Body of pancreas (tissue), 4 donors: ENCODE measurements around the gene EOMES.

Source experiments
- CTCF ChIP-seq, 7 experiments: fragments of 450-650 bp in 4 of 7; fragments of 200-600 bp in 3 of 7; sonication (generic) in 3 of 7; IDR thresholded peaks; one replicate each; pipeline ENCODE4 v1.5.1; 2016 to 2019; ENCODE audit warnings: antibody characterized with exemption in 7 of 7
- POLR2A ChIP-seq, 3 donors: fragments of 450-650 bp; IDR thresholded peaks; one replicate each; pipeline ENCODE4 v1.6.1; 2016; ENCODE audit warnings: antibody characterized with exemption in 3 of 3, mild to moderate bottlenecking in 2 of 3

GRCh38 chr3:27713435-27714145 lies 8.5 kb downstream of the EOMES start:
- no peak for TF ChIP-seq POLR2A (IDR thresholded peaks at IDR 0.05)
- no peak for TF ChIP-seq CTCF (IDR thresholded peaks at IDR 0.05)
